Measurements from ENCODE around the gene PLPP6. TPM values are rescaled to one million over a fixed set of nuclear protein-coding genes. Genes with fewer than 3 reads are reported as not detected.

The PLPP6 gene
- total and polyA plus RNA-seq, 8 donors = 5.7 to 10.5 (median 9.6) TPM

GRCh38 chr9:4689021-4689420 lies 26.9 kb downstream of the PLPP6 start:
- Histone ChIP-seq H3K27me3 (no peaks in the 10 kb centered on the region), H3K36me3 (peaks cover 0 to 48% of the 10 kb centered on the region in 2 donors), H3K4me3 (no peak overlapping the region), H3K4me1 (peaks cover 2 to 24% of the 10 kb centered on the region in 2 donors), H3K9me3 (no peaks in the 10 kb centered on the region), H3K27ac (no peak overlapping the region)
- intact Hi-C loops (cut with DNase I) = no loop called here
- ATAC-seq = no peak
- no peak for TF ChIP-seq CTCF (IDR thresholded peaks at IDR 0.05)
- DNase-seq = no peak

GRCh38 chr9:4689687-4690104 lies 27.6 kb downstream of the PLPP6 start:
- Histone ChIP-seq H3K27me3 (no peaks in the 10 kb centered on the region), H3K4me3 (no peak overlapping the region), H3K27ac (no peak overlapping the region), H3K4me1 (peaks cover 2 to 24% of the 10 kb centered on the region in 2 donors), H3K9me3 (no peaks in the 10 kb centered on the region), H3K36me3 (peaks cover 0 to 54% of the 10 kb centered on the region in 2 donors)
- DNase-seq (peak in 1 of 4 donors; percentile 26), ATAC-seq (peak; percentile 76)
- no peak for TF ChIP-seq CTCF (IDR thresholded peaks at IDR 0.05)
- intact Hi-C loops (cut with DNase I) = no loop called here

GRCh38 chr9:4690144-4690543 lies 28.1 kb downstream of the PLPP6 start:
- peaks cover 2 to 21% of the 10 kb centered on the region in 2 donors for H3K4me1 ChIP-seq
- peaks cover 0 to 54% of the 10 kb centered on the region in 2 donors for H3K36me3 ChIP-seq
- H3K27me3 ChIP-seq = no peaks in the 10 kb centered on the region
- ATAC-seq = no peak
- no peak overlapping the region for H3K27ac ChIP-seq
- intact Hi-C loops (cut with DNase I) = no loop called here
- H3K9me3 ChIP-seq = no peaks in the 10 kb centered on the region
- no peak for TF ChIP-seq CTCF (IDR thresholded peaks at IDR 0.05)
- DNase-seq = no peak
- H3K4me3 ChIP-seq = no peak overlapping the region

GRCh38 chr9:4691795-4692194 lies 29.7 kb downstream of the PLPP6 start:
- Histone ChIP-seq H3K9me3 (no peaks in the 10 kb centered on the region), H3K4me3 (no peak overlapping the region), H3K27ac (no peak overlapping the region), H3K4me1 (peaks cover 2 to 8% of the 10 kb centered on the region in 2 donors), H3K36me3 (peaks cover 0 to 49% of the 10 kb centered on the region in 2 donors), H3K27me3 (no peaks in the 10 kb centered on the region)
- no peak for DNase-seq
- ATAC-seq = no peak
- TF ChIP-seq CTCF (IDR thresholded peaks at IDR 0.05) = no peak
- intact Hi-C loops (cut with DNase I) = no loop called here

- no peak for TF ChIP-seq CTCF (IDR thresholded peaks at IDR 0.05)
- Histone ChIP-seq H3K4me1 (no peaks in the 10 kb centered on the region), H3K27me3 (no peaks in the 10 kb centered on the region), H3K27ac (no peak overlapping the region), H3K4me3 (no peak overlapping the region), H3K36me3 (peaks cover 0 to 63% of the 10 kb centered on the region in 2 donors), H3K9me3 (no peaks in the 10 kb centered on the region)
- no peak for DNase-seq
- ATAC-seq = peak; percentile 59
- intact Hi-C loops (cut with DNase I) = no loop called here
Observed at GRCh38 chr9:4700091-4700490, 38.0 kb downstream of the PLPP6 start.

All from left lung (tissue), 10 donors.